ENCODE data around the gene PPP3CA.

The PPP3CA gene

DNA sequence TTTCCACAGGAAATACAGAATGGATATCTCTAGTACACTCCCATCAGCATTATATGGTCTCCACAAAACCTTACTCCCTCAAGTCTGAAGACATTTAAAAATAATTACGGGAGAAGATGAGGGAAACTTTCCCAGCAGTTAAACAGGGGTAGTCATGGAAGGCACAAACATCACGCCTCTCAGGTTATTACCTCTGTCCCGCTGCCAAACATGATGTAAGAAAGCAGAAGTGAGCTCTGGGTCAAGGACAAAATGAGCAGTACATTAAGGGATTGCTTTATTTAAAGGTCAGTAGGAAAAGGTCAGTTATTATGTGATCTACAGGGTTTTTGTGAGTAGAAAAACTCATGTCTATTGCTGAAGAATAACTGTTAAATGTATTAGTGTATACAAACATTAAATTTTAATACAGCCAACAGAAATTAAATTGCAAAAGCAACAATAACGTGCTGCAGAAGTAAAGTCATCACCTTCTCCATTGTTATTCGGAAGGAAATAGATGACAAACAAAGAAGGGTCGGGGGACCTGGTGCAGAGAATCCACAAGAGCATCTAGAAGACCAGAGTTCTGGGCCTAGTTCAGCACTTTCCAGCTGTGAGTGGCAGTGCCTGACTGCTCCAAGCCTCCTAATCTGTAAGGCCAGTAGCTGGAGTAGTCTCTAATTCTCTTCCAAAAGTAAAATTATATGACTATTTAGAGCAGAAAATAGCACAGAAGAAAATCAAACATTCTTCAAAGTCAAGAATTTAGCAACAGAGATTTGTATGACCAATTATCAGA is 171.2 kb downstream of the PPP3CA start:
- DNase-seq (ENCODE audit: low read depth in 2 of 2) = no peak

DNA sequence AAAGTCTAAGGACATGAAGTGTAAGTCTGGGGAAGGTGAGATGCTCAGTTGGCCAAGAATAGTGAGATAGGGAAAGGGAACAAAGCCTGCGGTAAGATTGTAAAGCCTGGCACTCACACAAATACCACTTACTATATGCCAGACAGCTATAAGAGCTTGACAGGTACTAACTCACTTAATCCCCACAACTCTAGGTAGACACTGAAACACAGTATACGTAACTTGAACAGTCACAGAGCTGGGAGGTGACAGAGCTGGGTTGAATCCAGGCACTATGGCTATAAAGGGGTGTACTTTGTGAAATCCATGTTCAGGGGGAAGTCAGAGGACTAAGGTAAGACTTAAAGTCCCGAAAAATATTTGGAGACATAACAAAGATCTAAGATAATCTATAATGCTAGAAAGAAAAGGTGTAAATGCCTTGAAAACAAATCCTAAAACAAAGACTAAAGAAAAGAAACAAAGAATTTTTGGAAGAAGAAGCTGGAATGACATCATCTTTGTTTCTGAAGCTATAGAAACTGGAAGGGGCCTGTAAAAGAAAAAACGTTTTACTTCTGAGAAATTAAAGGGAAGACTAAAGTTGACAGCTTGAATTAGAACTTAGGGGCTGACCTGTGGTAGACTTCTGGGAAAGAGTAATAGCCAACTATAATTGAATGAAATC is 172.5 kb downstream of the PPP3CA start:
- no peak for DNase-seq (ENCODE audit: low read depth in 2 of 2)

DNA sequence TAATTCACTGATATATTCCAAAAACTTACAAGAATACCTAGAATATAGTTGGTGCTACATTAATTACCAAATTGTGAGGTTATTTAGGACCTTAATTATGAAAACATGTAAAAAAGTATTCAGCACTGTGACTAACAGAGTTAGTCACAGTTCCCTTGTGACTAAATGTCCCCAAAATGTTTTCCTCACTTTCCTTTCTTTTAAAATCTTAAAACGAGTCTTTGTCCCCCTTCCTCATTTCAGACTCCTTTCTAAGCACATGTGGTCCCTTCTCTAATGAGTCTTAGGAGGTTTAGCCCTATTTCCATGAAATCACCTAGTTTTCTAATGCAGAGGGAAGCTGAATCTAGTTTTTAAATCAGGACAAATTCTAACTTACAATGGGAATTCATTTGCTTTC is 175.0 kb downstream of the PPP3CA start:
- no peak for DNase-seq (ENCODE audit: low read depth in 2 of 2)

- no peak for DNase-seq (ENCODE audit: low read depth in 2 of 2)
These were observed 175.6 kb downstream of the PPP3CA start for GRCh38 chr4:101171747-101172146.

- peak in 1 of 2 donors; percentile 33 for DNase-seq (ENCODE audit: low read depth in 2 of 2)
These were observed 178.0 kb downstream of the PPP3CA start for GRCh38 chr4:101169044-101170014.

DNA sequence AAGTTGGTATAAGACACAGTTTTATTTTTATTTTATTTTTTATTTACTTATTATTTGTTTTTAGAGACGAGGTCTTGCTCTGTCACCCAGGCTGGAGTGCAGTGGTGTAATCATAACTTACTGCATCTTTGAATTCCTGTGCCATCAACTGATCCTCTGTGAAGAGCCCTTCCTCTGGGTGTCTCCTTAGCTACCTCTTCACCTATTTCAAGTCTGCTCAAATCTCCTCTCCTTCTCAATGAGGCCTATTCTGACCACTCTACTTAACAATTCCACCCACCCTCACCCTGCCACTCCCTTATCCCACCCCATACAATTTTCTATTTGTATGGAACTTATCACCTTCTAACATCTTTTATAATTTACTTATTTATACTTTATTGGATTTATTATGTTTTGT is 183.4 kb downstream of the PPP3CA start:
- no peak for DNase-seq (ENCODE audit: low read depth in 2 of 2)

- DNase-seq (ENCODE audit: low read depth in 2 of 2) = no peak
These were observed 184.3 kb downstream of the PPP3CA start for GRCh38 chr4:101162990-101163380.

GRCh38 chr4:101160792-101161592 is 186.3 kb downstream of the PPP3CA start:
- DNase-seq (ENCODE audit: low read depth in 2 of 2) = no peak

DNA sequence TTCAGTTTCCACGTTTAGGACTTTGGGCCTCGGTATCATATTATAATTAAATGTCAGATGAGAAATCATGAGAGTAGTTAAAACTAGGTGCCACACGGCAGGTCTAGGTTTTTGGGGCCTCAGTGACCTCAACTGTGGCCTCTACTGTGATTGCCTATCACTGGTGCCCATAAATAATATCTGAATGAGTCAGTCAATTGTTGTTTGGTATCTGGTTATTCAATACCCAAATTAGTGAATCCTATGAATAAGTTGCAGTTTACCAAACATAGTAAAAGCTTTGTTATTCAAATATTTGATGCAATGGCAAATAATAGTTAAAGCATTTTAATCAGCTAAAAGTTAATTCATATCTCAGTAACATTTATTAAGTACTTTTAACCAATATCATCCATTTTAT is 188.8 kb downstream of the PPP3CA start:
- no peak for DNase-seq (ENCODE audit: low read depth in 2 of 2)

GRCh38 chr4:101158134-101158482 is 189.2 kb downstream of the PPP3CA start:
- no peak for DNase-seq (ENCODE audit: low read depth in 2 of 2)

DNA sequence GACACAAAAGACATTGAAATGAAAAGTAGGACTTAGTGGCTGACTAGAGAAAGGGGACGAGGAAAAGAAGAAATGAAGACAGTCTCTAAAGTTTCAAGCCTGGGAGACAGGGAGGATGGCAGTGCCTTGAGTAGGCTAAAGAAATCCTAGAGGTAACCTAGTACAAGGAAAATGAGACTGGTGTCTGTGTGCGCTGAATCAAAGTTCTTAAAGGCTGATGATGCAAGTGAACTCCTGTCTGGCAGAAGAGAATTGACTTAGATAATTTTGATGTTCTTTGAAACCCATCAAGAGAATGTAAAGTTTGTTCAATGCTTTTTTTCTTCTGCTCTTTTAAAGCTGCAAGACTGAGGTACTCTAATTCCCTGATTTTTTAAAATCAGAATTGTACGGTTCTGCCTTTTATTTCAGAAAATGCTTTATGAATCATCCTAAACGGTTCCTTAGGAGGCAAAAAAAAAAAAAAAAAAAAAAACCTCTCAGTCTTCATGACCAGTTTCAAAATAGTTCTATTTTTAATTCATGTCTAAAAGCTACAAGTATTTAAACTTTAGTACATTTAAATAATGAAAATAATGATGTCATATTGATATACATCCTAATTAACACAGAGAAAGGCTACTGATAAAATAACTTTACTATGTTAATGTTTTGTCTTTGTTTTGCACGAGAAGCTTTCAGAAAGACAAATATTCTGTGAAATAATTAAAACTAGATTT is 189.8 kb downstream of the PPP3CA start:
- no peak for DNase-seq (ENCODE audit: low read depth in 2 of 2)

DNA sequence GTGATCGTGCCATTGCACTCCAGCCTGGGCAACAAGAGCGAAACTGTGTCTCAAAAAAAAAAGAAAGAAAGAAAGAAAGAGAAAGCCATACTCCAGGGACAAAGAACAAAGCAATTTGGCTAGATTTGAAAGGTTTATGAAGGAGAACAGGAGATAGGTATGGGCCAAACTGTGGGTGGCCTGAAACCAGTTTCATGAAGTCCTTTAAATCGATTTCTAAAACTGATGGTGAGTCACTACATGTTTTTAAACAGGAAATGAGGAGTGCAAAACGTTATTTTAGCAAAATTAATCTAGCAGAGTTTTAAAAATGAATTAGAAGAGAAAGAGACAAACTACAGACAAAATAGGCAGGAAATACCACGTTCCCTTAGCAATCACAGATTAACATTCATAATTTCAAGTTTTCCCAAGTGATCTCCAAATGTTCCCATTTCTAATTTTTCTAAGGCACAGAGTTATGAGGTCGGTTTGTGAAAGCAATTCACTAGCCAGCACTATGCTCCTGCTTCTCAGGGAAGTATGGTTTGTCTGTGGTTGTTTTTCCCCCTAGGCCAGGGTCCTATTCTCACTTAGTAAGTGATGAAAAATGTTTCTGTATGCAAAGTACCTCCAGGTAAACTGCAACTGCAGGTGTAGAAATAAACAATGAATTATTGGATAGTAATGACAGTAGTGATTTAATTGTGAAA is 190.6 kb downstream of the PPP3CA start:
- no peak for DNase-seq (ENCODE audit: low read depth in 2 of 2)

DNA sequence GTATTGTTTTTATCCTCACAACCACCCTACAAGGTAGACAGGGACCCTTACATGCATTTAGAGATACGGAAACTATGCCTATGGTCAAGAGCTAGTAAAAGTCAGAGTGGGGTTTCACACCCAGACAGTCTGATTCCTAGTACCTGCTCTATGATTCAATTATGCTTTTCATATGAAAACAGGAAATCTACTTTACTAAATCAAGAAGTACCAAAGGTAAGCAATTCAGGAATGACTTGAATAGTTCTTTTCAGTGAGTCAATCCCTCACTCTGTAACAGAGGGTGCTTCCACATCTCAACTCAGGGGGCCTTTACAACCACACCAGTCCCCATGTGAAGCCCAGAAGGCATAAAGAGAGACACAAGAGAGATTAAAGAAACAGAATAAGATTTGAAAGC is 191.4 kb downstream of the PPP3CA start:
- no peak for DNase-seq (ENCODE audit: low read depth in 2 of 2)

- no peak for DNase-seq (ENCODE audit: low read depth in 2 of 2)
These were observed 192.0 kb downstream of the PPP3CA start for GRCh38 chr4:101155368-101155767.

GRCh38 chr4:101153653-101154052 is 193.7 kb downstream of the PPP3CA start:
- DNase-seq (ENCODE audit: low read depth in 2 of 2) = no peak

DNA sequence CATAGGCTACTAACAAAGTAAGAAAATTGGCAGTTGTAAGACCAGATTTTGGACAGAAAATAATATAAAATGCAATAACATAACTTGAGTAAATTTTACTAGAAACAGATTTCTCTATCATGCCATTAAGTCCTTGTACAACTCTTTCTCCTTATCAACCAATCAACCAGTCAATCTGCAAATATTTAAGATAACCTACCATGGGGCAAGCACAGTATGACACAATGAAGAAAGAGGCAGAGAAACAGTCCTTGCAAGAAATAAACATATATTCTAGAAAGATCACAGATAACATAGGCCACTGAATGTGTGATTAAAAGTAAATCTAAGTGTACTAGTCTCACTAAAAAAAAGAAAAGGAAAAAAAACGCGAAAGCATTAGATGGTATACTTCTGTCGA is 194.8 kb downstream of the PPP3CA start:
- no peak for DNase-seq (ENCODE audit: low read depth in 2 of 2)

GRCh38 chr4:101148551-101148950 is 198.8 kb downstream of the PPP3CA start:
- no peak for DNase-seq (ENCODE audit: low read depth in 2 of 2)

DNA sequence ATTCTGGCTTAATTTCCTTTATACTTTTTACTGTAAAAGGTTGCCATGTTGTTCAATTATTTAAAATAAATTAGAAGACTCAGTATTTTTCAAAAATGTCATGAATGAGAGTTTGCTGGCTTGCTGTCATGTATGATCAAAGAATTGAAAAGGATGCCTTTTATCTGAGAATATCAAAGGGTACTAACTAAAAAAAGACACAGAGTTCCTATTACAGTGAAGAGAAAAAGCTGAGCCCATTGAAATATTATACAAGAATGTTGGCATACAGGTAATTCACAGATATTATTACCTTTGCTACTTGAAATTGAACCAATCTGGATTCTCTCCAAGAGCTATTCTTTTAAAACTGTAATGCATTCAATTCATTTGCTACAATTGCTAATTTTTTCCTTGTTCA is 200.0 kb downstream of the PPP3CA start:
- DNase-seq (ENCODE audit: low read depth in 2 of 2) = no peak

GRCh38 chr4:101145021-101145420 is 202.3 kb downstream of the PPP3CA start:
- DNase-seq (ENCODE audit: low read depth in 2 of 2) = no peak

- no peak for DNase-seq (ENCODE audit: low read depth in 2 of 2)
These were observed 205.1 kb downstream of the PPP3CA start for GRCh38 chr4:101142259-101142658.

All from stimulated activated CD8-positive, alpha-beta memory T cell treated with anti-CD3 and anti-CD28 coated beads, Interleukin-15, amount 100 ng/mL, for 4 hours (primary cell).